ENCODE results near the gene ZNF12.

Gene ZNF12

DNA sequence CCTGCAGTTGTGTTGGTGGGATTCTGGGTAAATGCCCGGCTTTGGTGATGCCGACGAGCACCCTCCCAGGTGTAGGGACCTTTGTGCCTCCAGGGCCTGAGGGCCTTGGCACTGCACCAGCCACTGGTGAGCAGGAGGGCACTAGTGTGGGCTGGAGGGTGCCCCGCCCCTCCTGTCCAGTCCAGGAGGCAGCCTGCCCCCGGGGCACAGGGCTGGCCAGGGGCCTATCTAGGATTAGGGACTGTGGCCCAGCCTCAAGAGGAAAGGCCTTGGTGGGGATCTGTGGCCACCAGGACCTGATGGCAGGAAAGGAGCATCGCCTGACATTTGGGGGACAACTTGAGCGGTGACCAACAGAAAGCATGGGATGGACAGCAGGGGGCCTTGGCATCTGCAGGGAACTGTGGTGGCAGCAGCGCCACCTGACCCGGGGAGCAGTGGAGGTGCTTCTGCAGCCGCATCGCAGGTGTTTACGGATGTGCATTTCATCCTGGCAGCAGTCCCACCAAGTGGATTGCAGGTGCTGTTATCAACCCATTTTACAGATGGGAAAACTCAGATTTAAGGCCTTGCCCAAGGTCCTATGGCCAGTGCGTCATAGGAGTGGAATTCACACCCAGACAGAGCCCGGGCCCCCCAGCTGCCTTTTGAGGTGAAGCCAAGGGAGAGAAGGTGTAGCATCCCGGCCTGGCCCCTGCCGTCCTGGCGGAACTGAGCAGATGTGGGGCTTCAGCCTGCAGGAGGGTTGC is 58.5 kb downstream of the ZNF12 start:
- DNase-seq (ENCODE audit: low read depth in 2 of 2, low spot score in 1 of 2) = no peak

DNA sequence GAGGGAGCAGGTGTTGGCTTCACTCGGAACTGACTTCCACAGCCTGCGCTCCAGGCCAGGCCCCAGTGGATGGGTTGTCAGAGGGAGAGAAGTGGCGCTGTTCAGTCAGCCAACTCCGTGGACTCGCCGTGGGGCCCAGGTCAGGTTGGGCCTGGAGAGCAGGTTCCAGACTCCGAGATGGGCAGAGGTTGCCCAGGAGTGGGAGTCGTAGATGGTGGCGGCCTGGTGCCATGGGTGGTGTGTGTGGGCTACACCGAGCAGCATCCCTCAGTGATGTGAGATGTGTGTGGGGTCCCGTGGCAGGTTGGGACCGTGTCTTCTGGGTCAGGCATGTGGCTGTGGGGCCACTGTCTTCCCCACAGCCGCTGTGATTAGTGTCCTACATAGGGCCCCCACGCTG is 59.2 kb downstream of the ZNF12 start:
- no peak for DNase-seq (ENCODE audit: low read depth in 2 of 2, low spot score in 1 of 2)

DNA sequence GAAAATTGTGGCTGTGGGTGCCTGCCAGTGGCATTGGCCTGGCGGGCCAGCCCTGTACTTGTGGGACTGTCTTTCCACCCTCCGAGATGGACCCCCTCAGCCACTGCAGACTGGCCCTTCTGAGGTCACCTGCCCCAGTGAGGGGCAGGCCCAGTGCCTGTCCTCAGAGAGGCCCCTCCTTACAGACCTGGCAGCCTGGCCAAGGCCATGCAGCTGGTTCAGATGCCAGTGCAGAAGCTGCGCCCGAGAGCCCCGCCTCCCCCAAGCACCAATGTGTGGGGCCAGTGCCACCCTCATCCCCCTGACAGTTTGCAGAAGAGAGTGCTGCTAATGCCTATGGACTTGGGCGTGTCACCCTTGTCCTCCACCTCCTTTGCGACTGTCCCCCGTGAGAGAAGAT is 59.7 kb downstream of the ZNF12 start:
- no peak for DNase-seq (ENCODE audit: low read depth in 2 of 2, low spot score in 1 of 2)

DNA sequence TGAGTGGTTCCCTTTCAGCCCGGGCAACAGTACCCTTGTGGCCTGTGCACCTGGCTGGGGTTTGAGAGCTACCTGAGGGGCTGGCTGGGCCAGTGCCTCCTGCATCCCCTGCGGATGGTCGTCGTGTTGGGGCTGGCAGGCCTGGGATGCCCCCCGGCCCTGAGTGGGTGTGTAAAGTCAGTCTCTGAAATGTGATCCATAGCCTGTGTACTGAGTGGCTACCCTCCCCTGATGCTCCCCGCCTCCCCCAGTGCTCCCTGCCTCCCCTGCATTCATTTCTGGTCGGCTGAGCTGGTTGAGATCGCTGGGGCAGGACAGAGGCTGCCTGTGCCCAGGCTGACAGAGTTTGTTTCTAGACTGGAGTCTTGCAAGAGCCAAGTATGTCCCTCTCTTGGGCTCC is 60.3 kb downstream of the ZNF12 start:
- DNase-seq (ENCODE audit: low read depth in 2 of 2, low spot score in 1 of 2) = no peak

GRCh38 chr7:6644728-6645127 is 62.0 kb downstream of the ZNF12 start:
- no peak for DNase-seq (ENCODE audit: low read depth in 2 of 2, low spot score in 1 of 2)

DNA sequence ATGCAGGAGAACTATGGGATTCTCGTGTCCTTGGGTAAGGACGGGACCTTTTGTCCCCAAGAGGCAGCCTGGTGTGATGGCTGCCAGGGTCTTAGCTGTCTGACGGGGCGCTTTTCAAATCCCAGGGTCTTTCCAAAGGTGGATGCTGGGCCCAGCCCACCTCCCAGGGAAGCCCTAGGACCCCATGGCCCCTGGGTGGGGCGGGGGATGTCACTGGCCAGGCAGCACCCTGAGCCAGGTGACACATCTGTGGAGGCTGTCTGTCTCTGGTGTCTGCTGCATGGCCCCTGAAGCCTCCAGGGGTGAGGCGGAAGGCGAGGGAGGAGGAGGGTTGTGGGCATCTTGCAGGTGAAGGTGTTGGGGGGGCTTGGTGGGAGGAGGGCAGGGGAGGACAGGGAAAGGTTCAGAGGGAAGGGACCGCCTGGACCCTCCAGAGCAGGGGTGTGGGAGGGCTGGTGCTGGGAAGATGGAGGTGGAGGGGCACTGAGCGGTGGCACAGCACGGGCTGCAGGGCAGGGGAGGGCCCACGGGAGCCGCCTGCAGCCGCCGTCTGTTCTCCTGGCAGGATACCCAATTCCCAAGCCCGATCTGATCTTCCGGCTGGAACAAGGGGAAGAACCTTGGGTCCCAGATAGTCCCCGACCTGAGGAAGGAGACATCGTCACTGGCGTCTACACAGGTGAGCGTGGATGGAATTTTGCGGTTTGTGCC is 62.7 kb downstream of the ZNF12 start:
- no peak for DNase-seq (ENCODE audit: low read depth in 2 of 2, low spot score in 1 of 2)

- no peak for DNase-seq (ENCODE audit: low read depth in 2 of 2, low spot score in 1 of 2)
These were observed 63.7 kb downstream of the ZNF12 start for GRCh38 chr7:6642861-6643640.

DNA sequence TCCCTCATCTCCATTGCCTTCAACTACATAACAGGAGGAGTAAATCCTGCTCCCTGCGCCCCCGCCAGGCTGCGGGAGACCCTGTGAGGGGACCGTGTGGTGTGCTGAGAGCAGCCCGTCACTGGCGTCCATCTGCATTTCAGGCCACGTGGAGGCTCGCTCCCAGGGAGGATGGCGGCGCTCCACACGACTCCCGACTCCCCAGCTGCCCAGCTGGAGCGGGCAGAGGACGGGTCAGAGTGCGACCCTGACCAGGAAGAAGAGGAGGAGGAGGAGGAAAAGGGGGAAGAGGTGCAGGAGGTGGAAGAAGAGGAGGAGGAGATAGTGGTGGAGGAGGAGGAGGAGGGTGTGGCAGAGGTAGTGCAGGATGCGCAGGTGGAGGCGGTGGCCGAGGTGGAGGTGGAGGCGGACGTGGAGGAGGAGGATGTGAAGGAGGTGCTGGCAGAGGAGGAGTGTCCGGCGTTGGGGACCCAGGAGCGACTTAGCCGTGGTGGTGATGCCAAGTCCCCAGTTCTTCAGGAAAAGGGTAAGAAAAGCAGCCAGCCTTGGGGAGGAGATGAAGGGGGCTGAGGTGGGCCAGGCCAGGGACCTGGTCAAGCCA is 64.4 kb downstream of the ZNF12 start:
- DNase-seq (ENCODE audit: low read depth in 2 of 2, low spot score in 1 of 2) = no peak

GRCh38 chr7:6641305-6642035 is 65.3 kb downstream of the ZNF12 start:
- DNase-seq (ENCODE audit: low read depth in 2 of 2, low spot score in 1 of 2) = no peak

GRCh38 chr7:6640246-6640721 is 66.5 kb downstream of the ZNF12 start:
- no peak for DNase-seq (ENCODE audit: low read depth in 2 of 2, low spot score in 1 of 2)

DNA sequence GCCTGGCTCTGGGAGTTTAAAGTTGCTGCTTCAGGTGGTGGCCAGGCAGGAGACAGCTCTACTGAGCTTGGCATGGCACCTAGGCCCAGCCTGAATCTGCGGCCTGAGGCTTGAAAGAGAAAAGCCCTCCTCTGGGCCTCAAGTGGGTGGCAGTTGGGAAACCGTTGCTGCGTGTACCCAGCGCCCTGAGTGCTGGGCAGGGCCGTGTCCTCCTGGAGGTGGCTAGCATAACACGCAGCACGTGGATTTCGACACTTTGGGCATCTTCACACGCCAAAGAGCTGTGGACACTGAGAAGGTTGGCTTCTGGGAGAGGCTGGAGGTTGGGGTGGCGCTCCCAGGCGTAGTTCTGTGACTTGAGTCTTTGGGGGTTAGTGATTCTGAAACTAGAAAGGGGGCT is 67.1 kb downstream of the ZNF12 start:
- DNase-seq (ENCODE audit: low read depth in 2 of 2, low spot score in 1 of 2) = no peak

- DNase-seq (ENCODE audit: low read depth in 2 of 2, low spot score in 1 of 2) = no peak
These were observed 67.7 kb downstream of the ZNF12 start for GRCh38 chr7:6639032-6639431.
